Panc1 (cell line): ENCODE measurements around the gene EEF2.
A peak's percentile ranks its signal among the peaks of the same experiment; 100 is the strongest.

Experiments used
- POLR2AphosphoS5 ChIP-seq: IDR thresholded peaks from 2 replicates; pipeline ENCODE4 v1.6.1; 2012; ENCODE audit warnings: mild to moderate bottlenecking, low read depth, low read length, moderate library complexity
- TCF7L2 ChIP-seq: IDR thresholded peaks from 2 replicates; pipeline ENCODE4 v1.6.1; 2011; ENCODE audit warnings: mild to moderate bottlenecking, low read depth, low read length, inconsistent platforms
- TF ChIP-seq, protein P1 (sequence below): fragments of 450-650 bp; IDR thresholded peaks from 2 replicates; pipeline ENCODE4 v1.5.1; 2017; ENCODE audit warnings: mild to moderate bottlenecking
- TF ChIP-seq, protein P2 (sequence below), 2 experiments: IDR thresholded peaks; 2 replicates each; pipeline ENCODE4 v1.6.1; 2011 to 2012; ENCODE audit warnings: low read depth in 2 of 2, control low read depth in 1 of 2, low read length in 1 of 2, mild to moderate bottlenecking in 1 of 2, moderate library complexity in 1 of 2; ENCODE audit not compliant: insufficient read depth in 1 of 2

DNA sequence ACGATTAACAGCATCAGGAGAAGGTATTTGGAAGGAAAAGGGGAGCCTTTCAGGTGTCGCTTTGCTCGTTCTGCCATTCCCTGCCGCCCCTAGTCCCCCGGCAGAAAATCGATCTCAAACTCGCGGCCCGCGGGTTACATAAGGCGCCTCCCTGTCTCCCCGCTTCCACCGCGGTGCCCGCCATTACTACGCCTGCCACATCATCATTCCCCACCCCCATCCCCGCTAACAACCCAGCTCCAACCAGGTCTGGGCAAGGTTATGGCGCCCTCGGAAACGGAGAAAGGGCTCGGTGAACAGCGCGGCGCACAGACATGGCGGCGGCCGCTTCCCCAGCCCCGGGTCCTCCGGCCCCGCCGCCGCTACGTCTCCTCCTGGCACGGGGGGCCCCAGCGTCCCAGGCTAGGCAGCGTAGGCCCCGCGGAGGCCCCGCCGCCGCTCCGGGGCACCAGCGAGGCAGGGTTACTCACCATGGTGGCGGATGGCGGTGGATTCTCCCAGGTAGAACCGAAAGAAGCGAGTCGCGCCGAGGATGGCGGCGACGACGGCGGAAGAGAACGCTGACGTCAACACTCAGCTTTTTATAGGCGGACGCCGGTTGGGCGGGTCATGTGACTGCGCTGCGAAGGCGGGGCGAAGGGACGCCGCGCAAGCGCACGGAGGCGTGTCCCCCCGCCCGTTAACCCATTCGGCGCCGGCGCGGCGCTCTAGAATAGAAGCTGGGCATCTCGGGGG, at the start of gene EEF2:
- TF ChIP-seq POLR2AphosphoS5 (peak; percentile 99), TCF7L2 (no peak)
- TF ChIP-seq, protein P1, sequence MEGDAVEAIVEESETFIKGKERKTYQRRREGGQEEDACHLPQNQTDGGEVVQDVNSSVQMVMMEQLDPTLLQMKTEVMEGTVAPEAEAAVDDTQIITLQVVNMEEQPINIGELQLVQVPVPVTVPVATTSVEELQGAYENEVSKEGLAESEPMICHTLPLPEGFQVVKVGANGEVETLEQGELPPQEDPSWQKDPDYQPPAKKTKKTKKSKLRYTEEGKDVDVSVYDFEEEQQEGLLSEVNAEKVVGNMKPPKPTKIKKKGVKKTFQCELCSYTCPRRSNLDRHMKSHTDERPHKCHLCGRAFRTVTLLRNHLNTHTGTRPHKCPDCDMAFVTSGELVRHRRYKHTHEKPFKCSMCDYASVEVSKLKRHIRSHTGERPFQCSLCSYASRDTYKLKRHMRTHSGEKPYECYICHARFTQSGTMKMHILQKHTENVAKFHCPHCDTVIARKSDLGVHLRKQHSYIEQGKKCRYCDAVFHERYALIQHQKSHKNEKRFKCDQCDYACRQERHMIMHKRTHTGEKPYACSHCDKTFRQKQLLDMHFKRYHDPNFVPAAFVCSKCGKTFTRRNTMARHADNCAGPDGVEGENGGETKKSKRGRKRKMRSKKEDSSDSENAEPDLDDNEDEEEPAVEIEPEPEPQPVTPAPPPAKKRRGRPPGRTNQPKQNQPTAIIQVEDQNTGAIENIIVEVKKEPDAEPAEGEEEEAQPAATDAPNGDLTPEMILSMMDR, result no peak
- TF ChIP-seq, protein P2, sequence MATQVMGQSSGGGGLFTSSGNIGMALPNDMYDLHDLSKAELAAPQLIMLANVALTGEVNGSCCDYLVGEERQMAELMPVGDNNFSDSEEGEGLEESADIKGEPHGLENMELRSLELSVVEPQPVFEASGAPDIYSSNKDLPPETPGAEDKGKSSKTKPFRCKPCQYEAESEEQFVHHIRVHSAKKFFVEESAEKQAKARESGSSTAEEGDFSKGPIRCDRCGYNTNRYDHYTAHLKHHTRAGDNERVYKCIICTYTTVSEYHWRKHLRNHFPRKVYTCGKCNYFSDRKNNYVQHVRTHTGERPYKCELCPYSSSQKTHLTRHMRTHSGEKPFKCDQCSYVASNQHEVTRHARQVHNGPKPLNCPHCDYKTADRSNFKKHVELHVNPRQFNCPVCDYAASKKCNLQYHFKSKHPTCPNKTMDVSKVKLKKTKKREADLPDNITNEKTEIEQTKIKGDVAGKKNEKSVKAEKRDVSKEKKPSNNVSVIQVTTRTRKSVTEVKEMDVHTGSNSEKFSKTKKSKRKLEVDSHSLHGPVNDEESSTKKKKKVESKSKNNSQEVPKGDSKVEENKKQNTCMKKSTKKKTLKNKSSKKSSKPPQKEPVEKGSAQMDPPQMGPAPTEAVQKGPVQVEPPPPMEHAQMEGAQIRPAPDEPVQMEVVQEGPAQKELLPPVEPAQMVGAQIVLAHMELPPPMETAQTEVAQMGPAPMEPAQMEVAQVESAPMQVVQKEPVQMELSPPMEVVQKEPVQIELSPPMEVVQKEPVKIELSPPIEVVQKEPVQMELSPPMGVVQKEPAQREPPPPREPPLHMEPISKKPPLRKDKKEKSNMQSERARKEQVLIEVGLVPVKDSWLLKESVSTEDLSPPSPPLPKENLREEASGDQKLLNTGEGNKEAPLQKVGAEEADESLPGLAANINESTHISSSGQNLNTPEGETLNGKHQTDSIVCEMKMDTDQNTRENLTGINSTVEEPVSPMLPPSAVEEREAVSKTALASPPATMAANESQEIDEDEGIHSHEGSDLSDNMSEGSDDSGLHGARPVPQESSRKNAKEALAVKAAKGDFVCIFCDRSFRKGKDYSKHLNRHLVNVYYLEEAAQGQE (IDR thresholded peaks at IDR 0.05; ENCODE audit: insufficient read depth in 1 of 2, low read depth in 2 of 2, low read length in 1 of 2), result no peak
